Gastrocnemius medialis (tissue), 4 donors: ENCODE results near the gene EPHA1. TPM values are rescaled to one million over a fixed set of nuclear protein-coding genes. Genes with fewer than 3 reads are reported as not detected.
A peak's percentile ranks its signal among the peaks of the same experiment; 100 is the strongest.

Experiments used
- ATAC-seq, 2 donors: fragments of 150-250 bp; one replicate each; pipeline ENCODE4 v1.9.1; 2016
- DNase-seq, 2 donors: peaks; one replicate each; pipeline ENCODE4 v3.0.0-alpha.2; 2019
- H3K27ac ChIP-seq, 4 donors: fragments of 200-600 bp; sonication (generic); 1 replicate in 1 of 4; 2 replicates in 3 of 4; pipeline ENCODE4 v1.5.1; 2016 to 2018; ENCODE audit warnings: mild to moderate bottlenecking in 2 of 4, moderate library complexity in 1 of 4
- H3K27me3 ChIP-seq, 3 donors: fragments of 200-600 bp; sonication (generic) in 2 of 3; 1 replicate in 1 of 3; 2 replicates in 2 of 3; pipeline versions ENCODE4 v1.5.1 to v1.6.0; 2016 to 2019; ENCODE audit warnings: mild to moderate bottlenecking in 1 of 3, moderate library complexity in 1 of 3
- H3K36me3 ChIP-seq, 2 donors: fragments of 200-600 bp; sonication (generic) in 1 of 2; one replicate each; pipeline ENCODE4 v1.5.1; 2017 to 2018
- H3K4me1 ChIP-seq, 2 donors: fragments of 200-600 bp; sonication (generic) in 1 of 2; one replicate each; pipeline ENCODE4 v1.5.1; 2016 to 2017; ENCODE audit warnings: mild to moderate bottlenecking in 2 of 2
- H3K4me3 ChIP-seq, 4 donors: fragments of 200-600 bp; sonication (generic) in 3 of 4; 1 replicate in 1 of 4; 2 replicates in 3 of 4; pipeline ENCODE4 v1.5.1; 2016 to 2019; ENCODE audit warnings: mild to moderate bottlenecking in 2 of 4
- H3K9me3 ChIP-seq, 3 donors: fragments of 200-600 bp; sonication (generic) in 2 of 3; 1 replicate in 1 of 3; 2 replicates in 2 of 3; pipeline ENCODE4 v1.5.1; 2016 to 2019
- CTCF ChIP-seq, 5 experiments: fragments of 450-650 bp in 3 of 5; fragments of 200-600 bp in 2 of 5; sonication (generic) in 2 of 5; IDR thresholded peaks in 4 of 5; conservative IDR thresholded peaks in 1 of 5; 1 replicate in 4 of 5; 2 replicates in 1 of 5; pipeline ENCODE4 v1.5.1; 2016 to 2019; ENCODE audit warnings: antibody characterized with exemption in 5 of 5, mild to moderate bottlenecking in 3 of 5, moderate library complexity in 3 of 5
- POLR2A ChIP-seq, 2 donors: fragments of 450-650 bp; IDR thresholded peaks; one replicate each; pipeline ENCODE4 v1.6.1; 2017; ENCODE audit warnings: antibody characterized with exemption in 2 of 2, mild to moderate bottlenecking in 2 of 2, moderate library complexity in 2 of 2
- in situ Hi-C, 4 donors: fragments of 200-750 bp; cut with MboI; loops; one replicate each; pipeline versions ENCODE4 v1.15.0 to v1.8.0; 2017; ENCODE audit warnings: low sequenced_read_pairs in 4 of 4
- intact Hi-C: fragments of 100-400 bp; cut with DNase I; formaldehyde crosslinking; loops from one replicate; pipeline ENCODE4 v1.15.1; 2023; ENCODE audit warnings: low total_unique reads
- total RNA-seq, 4 donors: library from RNA; depleted of rRNA; stranded (reverse); fragments of >200 nt; gene quantifications; one replicate each; pipeline versions ENCODE4 v1.1.0 to v1.2.3, GENCODE V29; 2016

EPHA1 gene
- total RNA-seq, 4 donors from 2014 or later, result not detected

DNA sequence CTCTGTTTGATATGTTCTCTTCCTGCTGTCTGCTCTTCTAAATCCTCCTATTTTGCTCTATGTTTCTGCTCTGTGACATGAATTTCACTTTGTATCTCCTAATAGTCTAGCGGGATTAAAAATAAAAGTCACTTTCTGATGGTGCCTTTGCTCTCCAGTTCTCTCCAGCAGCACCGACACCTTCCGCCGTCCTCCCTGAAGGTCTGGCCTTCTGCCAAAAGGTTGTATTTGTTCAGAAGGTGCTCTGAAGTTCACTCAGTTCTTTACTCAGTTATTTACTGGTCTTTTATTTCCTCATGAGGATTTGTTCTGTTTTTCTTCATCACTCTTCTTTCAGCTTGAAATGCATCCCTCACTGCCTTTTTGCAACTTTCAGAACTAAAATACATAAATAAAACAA, 11.2 kb upstream of the EPHA1 start:
- DNase-seq, result no peak
- in situ Hi-C loops (loop anchor here in 1 of 4 donors (10.0 to 25.0 kb wide), 2 partner anchors 175 to 408 kb away; no protein-coding TSS in a partner anchor), intact Hi-C loops (loop anchor here (5.0 kb wide), 1 partner anchor 178 kb away; no protein-coding TSS in a partner anchor)
- TF ChIP-seq CTCF (IDR thresholded peaks at IDR 0.05 in 4 of 5, conservative IDR thresholded peaks at IDR 0.05 in 1 of 5) (no peak), POLR2A (IDR thresholded peaks at IDR 0.05) (no peak)
- H3K9me3 ChIP-seq, result no peaks in the 10 kb centered on the region
- H3K36me3 ChIP-seq, result no peaks in the 10 kb centered on the region
- no peaks in the 10 kb centered on the region for H3K4me1 ChIP-seq
- no peaks in the 10 kb centered on the region for H3K27me3 ChIP-seq
- H3K4me3 ChIP-seq, result no peak overlapping the region
- ATAC-seq, result no peak
- H3K27ac ChIP-seq, result no peak overlapping the region

DNA sequence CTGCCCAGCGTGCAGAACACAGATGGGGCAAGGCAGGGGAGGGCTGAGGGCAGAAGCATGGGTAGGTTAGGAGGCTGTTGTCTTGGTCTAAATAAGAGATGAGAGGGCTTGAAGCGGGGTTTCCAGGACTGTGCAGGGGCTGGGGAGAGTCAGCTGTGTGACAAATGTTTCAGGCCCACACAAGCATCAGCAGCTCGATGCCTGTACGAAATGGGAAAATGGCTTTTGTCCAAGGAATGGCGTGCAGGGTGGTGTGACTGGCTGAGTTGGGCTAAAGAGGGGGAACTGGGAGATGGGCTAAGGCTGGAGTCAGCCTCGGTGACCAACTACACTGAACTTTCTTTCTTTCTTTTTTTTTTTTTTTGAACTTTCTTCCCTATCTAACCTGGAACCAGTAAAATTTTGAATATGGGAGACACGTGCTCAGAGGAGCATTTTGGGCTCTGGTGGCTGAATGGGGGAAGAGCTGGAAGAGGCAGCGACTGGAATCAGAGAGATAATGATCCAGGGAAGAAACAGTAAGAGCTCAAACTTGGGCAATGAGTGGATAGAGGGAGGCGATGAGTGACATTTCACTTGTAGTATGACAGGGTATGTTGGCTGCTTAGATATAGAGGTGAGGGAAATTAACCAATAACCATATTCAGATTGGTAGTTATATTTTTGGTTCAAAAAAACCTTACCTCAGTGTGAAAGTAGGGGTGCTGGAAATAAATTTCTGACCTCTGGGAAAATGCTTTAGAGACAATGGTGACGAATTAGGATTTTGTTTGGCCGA, 10.2 kb upstream of the EPHA1 start:
- intact Hi-C loops (loop anchor here (5.0 kb wide), 1 partner anchor 177 kb away; no protein-coding TSS in a partner anchor), in situ Hi-C loops (loop anchor here in 1 of 4 donors (10.0 to 25.0 kb wide), 2 partner anchors 174 to 407 kb away; no protein-coding TSS in a partner anchor)
- no peaks in the 10 kb centered on the region for H3K9me3 ChIP-seq
- H3K36me3 ChIP-seq, result no peaks in the 10 kb centered on the region
- H3K4me1 ChIP-seq, result no peaks in the 10 kb centered on the region
- ATAC-seq (peak in 1 of 2 donors; percentile 16), DNase-seq (no peak)
- no peak overlapping the region for H3K4me3 ChIP-seq
- H3K27ac ChIP-seq, result no peak overlapping the region
- TF ChIP-seq CTCF (IDR thresholded peaks at IDR 0.05 in 4 of 5, conservative IDR thresholded peaks at IDR 0.05 in 1 of 5) (no peak), POLR2A (IDR thresholded peaks at IDR 0.05) (no peak)
- no peaks in the 10 kb centered on the region for H3K27me3 ChIP-seq

DNA sequence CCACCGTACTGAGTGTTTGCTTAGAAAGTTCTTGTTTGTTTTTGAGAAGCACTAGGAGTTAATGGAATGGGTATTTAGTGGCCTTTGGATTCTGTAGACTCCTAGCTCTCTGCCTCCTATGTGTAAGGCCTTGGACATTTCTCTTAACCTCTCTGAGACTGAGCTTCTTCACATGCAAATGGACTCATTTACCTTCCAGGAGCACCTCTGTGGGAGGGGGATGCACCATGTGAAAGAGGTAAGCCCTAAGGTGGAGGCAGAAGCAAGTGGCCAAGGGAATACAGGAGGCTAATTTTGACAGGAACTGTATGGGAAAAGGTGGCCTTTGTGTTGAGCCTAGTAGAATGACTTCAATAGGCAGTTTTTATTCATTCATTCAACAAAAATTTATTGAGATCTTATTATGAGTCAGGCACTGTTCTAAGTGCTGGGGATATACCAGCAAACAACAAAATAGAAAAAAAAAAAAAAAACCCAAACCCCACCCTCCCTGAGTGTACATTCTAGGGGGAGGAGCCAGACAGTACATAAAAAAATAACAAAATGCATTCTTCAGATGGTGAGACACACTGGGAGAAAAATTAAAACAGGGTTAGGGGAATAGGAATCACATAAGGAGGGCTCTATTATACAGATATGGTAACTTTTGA, 9.2 kb upstream of the EPHA1 start:
- intact Hi-C loops (loop anchor here (5.0 kb wide), 1 partner anchor 176 kb away; no protein-coding TSS in a partner anchor), in situ Hi-C loops (loop anchor here in 1 of 4 donors (10.0 to 25.0 kb wide), 2 partner anchors 173 to 406 kb away; no protein-coding TSS in a partner anchor)
- H3K4me1 ChIP-seq, result no peaks in the 10 kb centered on the region
- H3K4me3 ChIP-seq, result no peak overlapping the region
- no peak overlapping the region for H3K27ac ChIP-seq
- TF ChIP-seq POLR2A (IDR thresholded peaks at IDR 0.05) (no peak), CTCF (IDR thresholded peaks at IDR 0.05 in 4 of 5, conservative IDR thresholded peaks at IDR 0.05 in 1 of 5) (no peak)
- no peaks in the 10 kb centered on the region for H3K36me3 ChIP-seq
- H3K27me3 ChIP-seq, result no peaks in the 10 kb centered on the region
- DNase-seq, result no peak
- no peaks in the 10 kb centered on the region for H3K9me3 ChIP-seq
- ATAC-seq, result no peak

DNA sequence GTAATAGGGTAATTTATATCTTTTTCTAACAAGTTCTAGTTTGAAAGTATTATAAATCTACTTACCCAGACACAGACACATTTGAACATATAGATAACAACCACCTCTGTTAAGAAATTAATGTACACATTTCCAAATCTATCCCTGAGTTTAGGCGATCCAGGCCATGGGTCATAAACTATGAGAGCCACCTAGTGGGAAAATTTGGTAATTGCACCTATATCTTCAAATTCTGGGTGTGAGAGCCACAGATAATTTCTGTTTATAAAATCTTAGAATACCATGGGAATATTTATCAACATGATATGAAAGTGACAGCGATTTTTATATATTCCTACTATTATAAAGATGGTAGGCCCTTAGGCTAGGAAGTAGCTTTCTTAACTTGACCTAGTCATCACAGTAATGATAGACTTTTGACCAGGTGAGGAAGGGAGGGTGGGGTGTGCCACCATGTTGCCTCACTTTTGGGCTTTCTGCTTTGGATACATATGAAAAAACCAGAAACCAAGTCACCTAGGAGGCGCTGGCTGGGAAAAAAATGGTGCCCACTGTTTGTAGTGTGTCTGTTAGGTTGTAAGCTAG, 8.0 kb upstream of the EPHA1 start:
- TF ChIP-seq POLR2A (IDR thresholded peaks at IDR 0.05) (no peak), CTCF (IDR thresholded peaks at IDR 0.05 in 4 of 5, conservative IDR thresholded peaks at IDR 0.05 in 1 of 5) (peak; percentile 67 to 84 (median 80))
- DNase-seq, result no peak
- H3K36me3 ChIP-seq, result no peaks in the 10 kb centered on the region
- no peaks in the 10 kb centered on the region for H3K27me3 ChIP-seq
- peak; percentile 54 to 70 for ATAC-seq
- intact Hi-C loops, result loop anchor here (5.0 kb wide), 1 partner anchor 174 kb away; no protein-coding TSS in a partner anchor
- H3K9me3 ChIP-seq, result no peaks in the 10 kb centered on the region
- no peak overlapping the region for H3K27ac ChIP-seq
- no peak overlapping the region for H3K4me3 ChIP-seq
- H3K4me1 ChIP-seq, result no peaks in the 10 kb centered on the region
- in situ Hi-C loops, result loop anchor here in 1 of 4 donors (10.0 to 25.0 kb wide), 2 partner anchors 172 to 404 kb away; no protein-coding TSS in a partner anchor
